Measurements from ENCODE around the gene NSD1.

The NSD1 gene

GRCh38 chr5:177310332-177310731, 176.8 kb downstream of the NSD1 start:
- DNase-seq = no peak

- peak; percentile 45 to 53 for DNase-seq
These were observed 177.3 kb downstream of the NSD1 start for GRCh38 chr5:177310757-177311391.

GRCh38 chr5:177311392-177311722, 177.8 kb downstream of the NSD1 start:
- DNase-seq = no peak

GRCh38 chr5:177311723-177312648, 178.4 kb downstream of the NSD1 start, which contains the start of gene MXD3:
MXD3 (minus strand) TSS chr5:177311898; CDS start chr5:177311830, 68 bp downstream.
- peak; percentile 96 to 97 for DNase-seq

GRCh38 chr5:177312649-177313181, 179.1 kb downstream of the NSD1 start:
- no peak for DNase-seq

GRCh38 chr5:177313561-177314259, 180.1 kb downstream of the NSD1 start:
- no peak for DNase-seq

- DNase-seq = no peak
These were observed 181.1 kb downstream of the NSD1 start for GRCh38 chr5:177314376-177315342.

- DNase-seq = no peak
These were observed 181.8 kb downstream of the NSD1 start for GRCh38 chr5:177315411-177315810.

GRCh38 chr5:177316005-177316404, 182.4 kb downstream of the NSD1 start:
- no peak for DNase-seq

- DNase-seq = peak; percentile 86 to 87
These were observed 184.4 kb downstream of the NSD1 start for GRCh38 chr5:177317959-177318377.

GRCh38 chr5:177319913-177320588, 186.5 kb downstream of the NSD1 start:
- peak in 1 of 2 donors; percentile 36 for DNase-seq

GRCh38 chr5:177320879-177321278, 187.3 kb downstream of the NSD1 start:
- peak; percentile 72 to 73 for DNase-seq

- no peak for DNase-seq
These were observed 192.4 kb downstream of the NSD1 start for GRCh38 chr5:177325868-177326381.

- peak; percentile 35 to 42 for DNase-seq
These were observed 194.3 kb downstream of the NSD1 start for GRCh38 chr5:177327539-177328522.

GRCh38 chr5:177328545-177329231, 195.1 kb downstream of the NSD1 start:
- DNase-seq = no peak

- DNase-seq = no peak
These were observed 196.3 kb downstream of the NSD1 start for GRCh38 chr5:177329883-177330282.

GRCh38 chr5:177330991-177331842, 197.6 kb downstream of the NSD1 start:
- DNase-seq = no peak

Data from inflammatory macrophage (primary cell).